ENCODE data around the gene NFAM1.

Gene NFAM1

DNA sequence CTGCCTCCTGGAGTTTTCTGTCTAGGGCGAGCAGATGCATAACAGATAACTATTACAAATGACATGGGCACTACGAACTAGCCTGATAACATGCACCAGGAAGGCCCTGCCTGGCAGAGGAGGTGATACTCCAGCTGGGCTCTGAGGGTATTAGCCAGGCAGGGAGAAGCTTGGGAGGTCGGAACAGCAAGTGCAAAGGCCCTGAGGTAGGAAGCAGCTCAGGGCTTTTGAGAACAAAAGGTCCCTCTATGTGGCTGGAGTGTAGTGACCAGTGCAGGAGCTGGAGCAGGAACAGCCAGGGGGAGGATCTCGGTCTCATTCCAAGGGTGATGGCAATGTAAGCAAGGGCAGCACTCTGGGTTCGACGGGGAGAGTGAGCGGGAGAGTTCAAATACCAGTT is 100.1 kb downstream of the NFAM1 start:
- no peak for DNase-seq

DNA sequence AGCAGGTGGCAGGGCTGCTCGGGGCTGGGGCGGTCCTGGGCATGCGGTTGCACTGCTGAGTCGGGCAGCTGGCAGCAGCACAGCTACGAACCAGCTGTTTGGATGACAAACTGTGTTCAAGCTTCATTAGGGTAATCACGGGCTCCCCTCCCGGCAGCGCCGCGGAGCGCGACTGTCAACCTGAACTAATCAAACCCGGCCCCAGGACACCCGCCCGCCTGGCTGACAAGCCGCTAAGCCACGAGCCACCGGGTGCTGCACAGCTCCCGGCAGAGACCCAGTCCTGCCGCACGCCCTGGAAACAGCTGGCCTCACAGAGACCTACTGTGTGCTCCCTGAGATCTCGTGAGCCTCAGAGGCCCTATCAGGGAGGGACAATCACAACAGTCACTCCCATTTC is 101.2 kb downstream of the NFAM1 start:
- DNase-seq, result no peak
